Measurements from ENCODE around the gene UBAC1.

Gene UBAC1

DNA sequence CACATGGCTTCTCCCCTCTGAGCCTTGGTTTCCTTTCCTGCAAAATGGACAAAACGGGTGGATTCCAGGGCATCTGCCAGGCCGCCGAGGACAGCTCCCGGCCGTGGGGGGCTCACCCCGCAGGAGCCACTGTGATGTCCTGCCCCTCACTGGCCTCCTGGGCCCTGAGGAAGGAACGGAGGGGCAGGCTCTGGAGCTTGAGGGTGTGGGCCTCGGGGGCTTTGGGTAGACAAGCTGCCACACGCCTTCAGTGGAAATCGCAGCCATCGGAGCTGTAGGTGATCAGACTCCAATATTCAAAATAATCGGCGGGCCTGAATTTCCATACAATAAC is 32.2 kb upstream of the UBAC1 start:
- DNase-seq: no peak

DNA sequence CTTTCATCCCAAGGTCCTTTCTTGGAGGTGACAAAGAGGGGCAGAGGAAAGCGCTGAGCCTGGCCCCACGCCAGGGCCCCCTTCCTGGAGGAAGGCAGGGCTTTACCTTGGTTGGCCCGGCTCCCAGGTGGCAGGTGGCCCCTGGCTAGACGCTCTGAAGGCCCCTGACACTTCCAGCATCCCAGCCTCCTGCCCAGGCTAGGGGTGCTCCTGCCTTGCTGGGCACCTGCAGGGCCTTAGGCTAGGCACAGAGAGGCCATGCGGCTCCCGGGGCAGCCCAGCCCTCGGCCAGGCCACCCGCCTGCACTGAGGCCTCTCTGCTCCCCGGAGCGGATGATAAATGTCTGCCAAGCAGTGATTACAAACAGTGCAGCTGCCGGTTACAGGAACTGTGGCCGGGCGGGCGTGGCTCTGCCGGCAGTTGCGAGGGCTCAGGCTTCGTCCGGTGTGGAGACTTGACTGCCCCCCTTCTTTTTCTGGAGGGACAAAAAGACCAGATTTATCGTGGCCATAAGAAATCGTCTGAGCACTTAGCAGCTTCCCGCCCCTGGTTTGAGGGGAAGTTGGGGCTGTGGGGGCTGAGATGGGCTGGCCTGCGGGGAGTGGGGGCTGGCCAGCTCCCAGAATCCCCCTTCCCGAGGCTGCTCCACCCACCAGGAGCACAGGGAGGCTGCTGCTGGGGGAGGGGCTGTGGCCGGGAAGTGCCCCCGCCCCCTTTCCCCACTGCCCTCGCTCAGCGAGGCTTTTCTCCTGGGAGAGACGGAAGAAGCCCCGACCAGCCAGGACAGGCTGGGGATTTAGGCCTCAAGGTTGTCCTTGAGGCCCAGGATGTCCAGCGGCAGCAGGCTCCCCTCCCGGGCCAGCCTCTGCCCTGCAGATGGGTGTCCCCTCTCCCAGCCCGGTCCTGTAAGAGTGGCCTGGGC is 31.6 kb upstream of the UBAC1 start:
- peak; percentile 60 for DNase-seq

DNA sequence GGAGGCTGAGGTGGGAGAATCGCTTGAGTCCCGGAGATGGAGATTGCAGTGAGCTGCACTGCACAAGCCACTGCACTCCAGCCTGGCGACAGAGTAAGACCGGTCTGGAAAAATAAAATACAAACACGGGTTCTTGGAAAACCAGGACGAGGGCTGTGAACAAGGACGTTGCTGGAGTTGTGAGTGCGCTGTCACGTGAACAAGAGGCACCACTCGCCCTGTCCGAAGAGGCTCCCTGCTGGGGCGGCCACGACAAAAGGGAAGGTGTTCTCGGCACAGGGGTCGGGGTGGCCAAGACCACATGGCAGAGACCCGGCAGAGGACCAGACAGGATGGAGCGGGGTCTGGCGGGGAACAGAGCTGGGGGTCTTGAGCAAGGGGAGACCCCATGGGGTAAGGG is 30.6 kb upstream of the UBAC1 start:
- no peak for DNase-seq

DNA sequence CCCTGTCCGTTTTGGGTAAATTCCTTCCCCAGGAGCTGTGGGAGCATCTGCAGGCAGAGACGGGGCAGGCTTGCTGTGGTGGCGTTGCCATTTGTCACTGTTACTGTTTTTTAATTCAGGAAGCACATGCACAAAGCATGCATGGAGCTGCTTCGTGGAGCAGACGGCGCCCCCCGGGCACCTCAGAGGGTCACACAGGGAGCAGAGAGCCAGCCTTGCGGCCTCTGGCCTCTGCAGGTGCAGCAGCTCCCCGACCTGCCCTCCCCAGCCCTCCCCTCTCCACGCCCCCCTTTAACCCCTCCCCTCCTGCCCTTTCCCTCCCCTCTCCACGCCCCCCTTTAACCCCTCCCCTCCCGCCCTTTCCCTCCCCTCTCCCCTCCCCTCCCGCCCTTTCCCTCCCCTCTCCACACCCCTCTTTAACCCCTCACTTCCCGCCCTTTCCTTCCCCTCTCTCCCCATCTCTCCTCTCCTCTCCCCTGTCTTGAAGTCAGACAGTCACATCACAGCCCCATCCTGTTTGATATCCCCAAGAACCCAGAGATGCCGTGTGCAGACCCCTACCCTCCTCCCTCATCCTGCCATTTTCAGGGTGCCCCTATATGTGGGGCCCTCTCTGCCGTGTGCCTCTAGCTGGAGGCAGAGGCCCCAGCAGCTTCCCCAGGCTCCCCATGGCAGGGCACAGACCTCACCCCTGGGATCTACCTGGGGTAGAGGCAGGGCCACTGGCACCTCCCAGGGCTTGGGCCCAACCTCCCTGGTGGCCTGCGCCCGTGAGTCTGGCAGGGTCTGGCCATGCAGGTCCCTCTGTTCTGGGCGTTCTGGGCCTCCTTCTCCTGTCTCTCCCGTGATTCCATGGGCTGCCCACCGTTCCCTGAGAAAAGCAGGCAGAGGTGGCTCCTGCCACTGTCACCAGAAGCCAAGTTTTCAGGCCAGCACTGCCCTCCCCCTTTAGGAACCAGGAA is 29.6 kb upstream of the UBAC1 start:
- DNase-seq: peak; percentile 31

DNA sequence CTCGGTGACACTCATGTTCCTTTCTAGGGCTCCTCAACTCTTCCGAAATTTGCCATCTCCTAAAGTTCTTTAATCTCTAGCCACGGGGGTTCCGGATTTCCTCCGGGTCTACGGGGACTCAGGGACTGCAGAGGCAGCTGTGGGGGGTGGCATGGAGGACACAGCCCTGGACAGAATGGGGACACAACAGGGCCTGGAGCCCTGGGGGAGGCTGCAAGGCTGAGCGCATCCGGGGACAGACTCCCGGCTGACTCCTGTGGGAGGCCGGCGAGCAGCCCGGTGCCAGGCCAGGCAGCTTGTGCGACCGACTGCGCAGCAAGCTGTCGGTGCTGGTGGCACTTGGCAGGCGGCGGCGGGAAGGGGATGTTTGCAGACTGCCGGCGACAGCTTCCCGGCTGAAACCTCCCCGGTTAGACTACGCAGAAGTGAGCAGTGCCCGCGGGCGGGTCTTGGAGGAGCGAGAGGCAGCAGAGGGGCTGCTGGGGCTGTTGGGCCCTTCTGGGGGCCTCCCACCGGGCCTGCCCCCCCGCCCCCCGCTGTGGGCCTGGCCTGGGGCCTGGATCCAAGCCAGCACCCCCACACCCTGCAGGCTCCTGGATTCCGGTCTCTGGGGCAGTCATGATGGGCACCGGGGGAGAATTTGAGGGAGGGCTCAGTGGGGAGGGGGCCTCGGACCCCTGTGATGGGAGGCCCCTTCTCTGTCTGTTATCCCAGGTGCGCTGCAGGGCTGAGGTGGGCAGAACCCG is 28.7 kb upstream of the UBAC1 start:
- DNase-seq: peak; percentile 25

DNA sequence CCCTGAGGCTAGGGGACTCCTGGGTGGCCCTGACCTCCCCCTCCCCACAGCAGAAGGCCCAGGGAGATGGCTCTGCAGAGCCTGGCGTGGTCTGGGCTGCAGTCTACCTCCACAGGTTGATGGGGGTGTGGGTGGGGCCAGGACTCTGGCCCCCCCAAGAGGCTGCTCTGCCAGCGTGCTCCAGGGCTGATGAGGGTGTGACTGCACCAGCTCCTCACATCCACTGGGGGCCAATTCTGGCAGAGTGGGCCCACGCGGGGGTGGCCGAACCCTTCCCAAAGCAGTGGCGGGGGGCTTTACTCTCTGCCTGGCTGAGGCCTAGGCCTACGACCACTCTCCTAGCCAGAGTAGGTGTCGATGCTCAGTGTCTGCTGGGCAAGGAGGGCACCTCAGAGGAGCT is 28.0 kb upstream of the UBAC1 start:
- no peak for DNase-seq

DNA sequence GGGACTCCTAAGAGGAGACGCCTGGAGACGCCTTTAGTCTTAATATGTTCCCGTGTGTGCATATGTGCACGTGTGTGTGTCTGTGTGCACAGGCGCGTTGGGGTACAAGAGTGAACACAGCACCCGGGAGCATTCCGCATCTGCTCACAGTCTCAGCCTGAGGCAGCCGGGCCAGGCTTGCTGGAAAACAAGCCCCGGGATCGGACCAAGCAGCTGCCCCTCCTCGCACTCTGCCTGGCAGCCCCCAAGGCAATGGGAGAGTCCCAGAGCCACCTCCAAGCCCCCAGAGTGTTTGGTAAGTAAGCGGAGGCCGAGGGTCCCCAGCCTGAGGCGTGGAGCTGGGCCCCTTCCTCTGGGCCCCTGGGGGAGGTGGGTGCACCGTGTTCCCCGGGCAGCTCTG is 27.3 kb upstream of the UBAC1 start:
- DNase-seq: no peak

DNA sequence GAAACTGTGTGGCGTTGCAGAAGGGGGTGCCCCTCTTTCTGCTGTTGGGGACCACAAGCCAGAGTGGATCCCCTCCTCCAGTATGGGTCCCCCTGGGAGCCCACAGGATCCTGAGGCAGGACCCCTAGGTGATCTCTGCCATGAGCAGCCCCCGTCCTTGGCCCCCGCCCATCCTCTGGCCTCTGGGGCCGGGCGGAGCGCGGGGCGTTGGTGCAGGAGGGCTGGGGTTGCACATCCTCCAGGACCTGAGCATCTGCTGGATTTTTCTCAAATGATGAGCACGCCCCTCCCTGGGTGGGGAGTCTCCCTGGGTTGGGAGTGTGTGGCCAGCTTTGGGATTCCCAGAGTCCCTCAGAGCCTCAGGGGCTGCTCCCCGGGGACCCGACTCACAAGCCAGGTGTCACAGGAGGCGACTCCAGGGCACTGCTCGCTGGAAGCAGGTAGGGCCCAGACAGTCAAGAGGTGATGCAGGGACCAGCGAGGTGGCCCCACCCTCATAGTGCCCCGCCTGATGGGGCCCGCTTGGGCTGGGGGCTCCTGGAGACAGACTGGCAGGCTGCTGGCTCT is 26.7 kb upstream of the UBAC1 start:
- DNase-seq: no peak

DNA sequence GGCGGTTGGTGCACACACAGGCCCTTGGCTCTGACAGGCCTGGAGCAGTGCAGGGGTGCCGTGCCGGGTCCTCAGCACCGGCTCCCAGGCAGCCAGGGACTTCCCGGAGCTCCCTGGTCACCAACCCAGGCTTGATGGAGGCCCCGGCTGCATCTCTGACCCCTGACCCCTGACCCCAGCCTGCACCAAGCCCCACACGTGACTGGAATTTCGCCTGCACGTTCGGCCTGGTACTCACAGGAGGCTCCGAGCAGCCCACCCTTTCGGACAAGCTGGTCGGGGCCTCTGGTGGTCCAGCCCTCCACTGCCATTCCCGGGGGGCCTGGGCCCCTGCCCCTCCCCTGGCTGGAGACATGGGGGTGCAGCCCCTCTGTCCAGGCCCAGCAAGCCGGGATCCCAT is 25.4 kb upstream of the UBAC1 start:
- no peak for DNase-seq

DNA sequence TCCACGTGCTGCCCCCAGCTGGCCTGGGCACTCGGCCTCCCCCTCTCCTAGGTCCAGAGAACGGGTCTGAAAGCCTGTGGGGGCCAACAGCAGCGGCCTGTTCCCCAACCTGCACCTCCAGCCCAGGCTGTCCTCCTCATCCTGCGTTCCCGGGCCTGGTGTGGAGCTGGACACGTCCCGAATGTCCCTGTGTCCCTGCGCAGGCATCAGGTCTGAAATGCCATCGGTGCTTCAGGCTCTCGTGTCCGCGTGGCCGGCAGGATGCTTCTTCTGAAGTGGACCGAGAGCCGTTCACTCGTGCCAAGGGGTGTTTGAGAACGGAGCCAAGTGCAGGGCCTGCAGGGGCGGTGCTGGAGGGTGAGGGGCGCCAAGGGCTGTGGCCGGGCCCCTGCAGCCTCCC is 24.7 kb upstream of the UBAC1 start:
- DNase-seq: no peak

DNA sequence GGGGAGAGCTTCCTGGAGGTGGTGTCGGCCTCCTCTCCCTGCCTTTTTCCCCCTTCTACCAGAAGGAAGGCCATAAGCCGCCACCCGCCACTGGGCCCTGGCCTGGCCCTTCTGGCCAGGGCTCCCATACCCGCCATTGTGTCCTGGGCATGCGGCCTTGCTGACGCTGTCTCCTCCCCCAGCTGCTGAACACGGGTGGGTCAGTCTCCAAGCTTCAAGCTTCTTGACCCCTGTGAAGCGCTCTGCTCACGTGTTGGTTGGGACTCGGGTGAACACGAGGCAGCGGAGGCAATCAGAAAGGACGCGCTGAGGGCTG is 24.2 kb upstream of the UBAC1 start:
- DNase-seq: no peak

DNA sequence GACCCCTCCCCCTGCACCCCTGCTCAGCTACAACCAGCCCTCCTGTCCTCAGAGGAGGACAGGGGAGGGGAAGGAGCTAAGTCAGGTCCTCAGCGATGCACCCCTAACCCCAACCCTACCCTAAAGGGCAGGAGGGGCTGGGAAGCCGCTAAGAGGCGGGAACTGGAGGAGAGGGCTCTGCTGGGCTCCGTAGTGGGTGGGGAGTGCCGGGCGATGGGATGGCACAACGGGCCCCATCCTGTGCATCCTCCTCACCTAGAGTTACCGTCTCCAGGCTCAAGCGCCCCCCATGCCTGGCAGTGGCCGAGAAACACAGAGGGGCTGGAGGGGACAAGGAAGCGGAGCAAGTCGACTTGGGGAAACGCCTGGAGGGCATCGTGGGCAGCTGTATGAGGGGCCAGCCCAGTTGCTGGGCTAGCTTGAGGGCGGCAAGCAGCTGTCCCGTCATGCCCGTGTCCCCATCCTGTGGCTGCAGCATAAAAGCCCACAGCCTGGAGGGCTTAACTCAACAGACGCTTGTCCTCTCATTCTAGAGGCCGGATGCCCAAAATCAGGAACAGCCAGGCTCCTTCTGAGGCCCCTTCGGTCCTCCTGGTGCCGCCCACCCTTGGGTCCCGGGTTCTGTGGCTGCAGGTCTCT is 23.0 kb upstream of the UBAC1 start:
- DNase-seq: no peak

DNA sequence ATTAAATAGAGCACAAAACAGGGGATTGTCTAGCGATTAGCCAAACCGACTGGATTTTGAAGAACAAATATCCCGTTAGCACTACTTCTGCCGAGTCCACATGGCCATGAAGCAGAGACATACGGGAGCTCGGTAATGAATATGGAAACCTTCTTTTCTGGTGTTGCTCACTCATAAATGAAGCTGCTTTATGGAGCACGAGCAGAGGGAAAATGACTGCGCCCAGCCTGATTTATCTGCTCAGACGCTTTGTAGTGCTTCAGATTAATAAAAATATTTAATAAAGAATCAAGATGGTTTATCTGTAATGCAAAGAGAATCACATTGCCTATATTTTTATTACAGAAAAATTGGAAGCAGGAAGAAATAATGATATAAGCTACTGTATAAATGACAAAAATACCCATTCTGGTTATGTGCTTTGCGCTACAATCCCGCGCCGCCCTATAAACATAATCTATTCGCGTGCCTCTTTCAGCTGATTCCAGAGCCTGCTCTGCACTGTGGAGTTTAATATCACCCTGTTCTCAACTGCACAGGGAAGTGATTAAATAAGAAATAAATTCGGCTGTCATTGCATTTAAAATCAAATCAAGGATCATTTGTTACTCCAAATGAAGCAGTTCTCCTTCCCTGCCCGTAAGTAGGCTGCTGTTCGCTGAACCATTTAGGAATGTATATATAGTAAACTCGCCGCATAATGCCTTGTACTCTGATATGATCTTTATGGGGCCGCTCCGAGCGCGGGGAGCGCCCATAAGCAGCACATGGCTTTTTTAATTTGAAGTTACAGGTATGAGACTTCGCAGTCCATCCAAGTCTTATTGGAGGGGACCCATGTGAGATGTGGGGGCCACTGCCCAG is 22.3 kb upstream of the UBAC1 start:
- no peak for DNase-seq

DNA sequence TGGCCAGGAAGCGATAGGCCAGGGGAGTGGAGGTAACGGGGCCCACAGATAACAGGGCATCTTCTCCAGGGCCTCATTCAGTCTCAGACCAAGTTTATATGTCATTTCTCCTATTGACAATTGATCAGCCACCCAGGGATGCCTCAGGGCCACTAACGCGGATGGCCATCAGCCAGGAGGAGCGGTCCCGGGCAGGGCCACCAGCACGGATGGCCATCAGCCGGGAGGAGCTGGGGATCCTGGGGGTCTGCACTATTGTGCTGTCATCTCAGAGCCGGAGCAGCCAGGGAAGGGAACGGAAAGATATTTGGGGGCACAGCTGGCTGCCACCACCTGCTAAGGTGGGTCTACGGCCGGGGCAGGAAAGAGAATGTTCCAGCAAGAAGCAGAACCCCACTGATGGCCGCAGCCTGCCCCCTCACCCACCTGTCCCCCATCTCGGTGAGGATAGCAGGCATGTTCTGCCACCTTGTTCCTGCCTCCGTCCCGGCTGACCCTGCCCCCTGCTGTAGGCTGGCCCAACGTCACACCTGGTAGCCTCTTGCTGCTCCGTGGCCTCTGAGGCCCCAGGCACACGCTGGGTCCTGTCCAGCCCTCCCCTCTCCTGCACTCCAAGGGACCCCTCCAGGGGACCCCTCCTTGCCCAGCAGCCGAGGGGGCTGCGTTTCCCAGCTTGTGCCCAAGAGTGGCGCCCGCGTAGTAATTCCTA is 21.5 kb upstream of the UBAC1 start:
- no peak for DNase-seq

DNA sequence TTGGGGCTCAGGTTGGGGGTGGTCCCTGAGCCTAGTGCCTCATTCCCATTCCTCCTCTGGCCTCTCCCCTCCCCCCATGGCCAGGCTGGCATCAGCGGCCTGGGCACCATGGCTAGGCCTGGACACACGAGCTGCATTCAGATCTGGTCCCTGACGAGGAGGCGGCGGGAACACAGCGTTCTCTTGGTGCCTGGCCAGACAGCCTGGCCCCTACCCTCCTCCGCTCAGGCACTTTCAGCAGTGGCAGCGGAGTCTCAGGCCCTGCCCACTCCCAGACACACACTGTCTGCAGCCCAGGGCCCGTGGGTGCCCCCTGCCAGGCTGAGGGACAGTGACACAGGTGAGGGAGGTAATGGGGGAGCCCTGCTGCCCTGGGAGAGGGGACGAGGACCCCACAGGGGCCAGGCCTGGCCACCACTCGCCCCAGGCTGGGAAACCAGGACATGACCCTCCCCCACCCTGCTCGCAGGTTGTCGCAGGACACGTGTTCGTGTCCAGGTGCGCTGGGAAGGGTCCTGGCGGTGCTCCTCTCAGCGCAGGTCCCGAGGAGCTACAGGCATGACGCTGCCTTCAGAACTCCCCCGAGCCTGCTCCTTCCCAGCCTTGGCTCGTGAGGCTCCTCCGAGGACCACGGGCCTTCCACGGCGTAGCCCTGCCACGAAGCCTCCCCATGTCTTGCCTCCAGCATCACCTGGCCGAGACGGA is 19.9 kb upstream of the UBAC1 start:
- no peak for DNase-seq

DNA sequence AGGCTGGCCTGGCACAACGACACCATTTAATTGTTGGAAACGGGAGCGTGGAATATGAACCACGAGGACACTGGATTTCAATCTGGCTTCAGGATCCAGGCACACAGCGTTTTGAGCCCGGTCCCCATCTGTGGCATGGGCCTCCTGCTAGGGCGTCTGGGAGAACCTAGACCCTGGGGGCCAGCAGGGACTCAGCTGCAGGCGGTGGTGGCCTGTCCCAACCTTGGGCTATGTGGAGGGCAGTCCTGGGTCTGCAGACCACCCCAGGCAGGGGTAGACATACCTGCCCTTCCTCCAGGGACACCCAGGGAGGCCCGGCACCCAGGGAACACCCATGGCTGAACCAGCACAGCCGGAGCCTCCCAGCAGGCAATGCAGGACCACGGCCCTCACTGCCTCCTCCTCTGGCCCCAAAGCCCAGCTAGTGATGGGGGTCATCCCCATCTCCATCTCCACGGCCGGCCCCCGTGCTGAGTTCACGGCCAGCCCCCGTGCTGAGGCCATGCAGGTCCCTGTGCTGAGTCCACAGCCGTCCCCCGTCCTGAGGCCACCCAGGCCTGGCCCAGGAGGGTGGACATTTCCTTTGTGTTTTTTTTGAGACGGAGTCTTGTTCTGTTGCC is 18.5 kb upstream of the UBAC1 start:
- DNase-seq: no peak

DNA sequence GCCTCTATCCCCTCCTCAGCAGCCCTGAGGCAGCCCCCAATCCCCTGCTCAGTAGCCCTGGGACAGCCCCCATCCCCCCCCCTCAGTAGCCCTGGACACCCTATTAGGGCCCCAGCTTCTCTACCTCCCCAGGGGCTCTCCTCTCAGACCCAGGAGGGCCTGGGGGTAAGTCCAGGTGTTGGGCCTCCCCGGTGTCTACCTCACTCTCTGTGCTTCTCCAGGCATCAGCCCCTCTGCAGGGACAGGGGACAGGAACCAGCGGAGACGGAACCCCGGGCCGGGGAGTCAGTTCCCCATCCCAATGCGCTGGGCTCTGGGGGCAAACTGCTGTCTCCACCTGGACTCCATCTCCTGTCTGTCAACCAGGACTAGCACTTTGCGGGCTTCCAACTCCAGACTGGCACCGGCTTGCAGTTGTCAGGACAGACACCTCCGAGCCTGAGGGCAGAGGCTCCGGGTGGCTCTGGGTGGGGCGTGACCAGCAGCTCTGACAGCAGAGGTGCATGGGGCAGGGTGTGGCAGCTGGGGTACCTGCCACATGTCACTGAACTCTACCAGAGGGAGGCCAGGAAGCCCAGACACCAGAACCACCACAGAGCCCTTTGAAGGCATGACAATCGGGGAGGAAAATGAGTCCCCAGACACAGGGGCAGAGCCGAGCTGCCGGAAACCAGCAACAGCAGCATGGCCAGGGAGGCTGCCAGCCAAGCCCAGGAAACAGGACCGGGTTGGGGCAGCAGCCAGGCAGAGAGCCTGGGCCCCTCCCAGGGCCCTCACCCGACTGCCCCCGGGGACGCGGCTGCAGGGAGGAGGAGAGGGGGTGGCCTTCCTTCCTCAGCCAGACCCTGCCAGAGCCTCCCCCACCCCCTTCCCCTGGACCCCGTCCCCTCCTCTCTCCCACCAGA is 17.7 kb upstream of the UBAC1 start:
- DNase-seq: peak; percentile 61

DNA sequence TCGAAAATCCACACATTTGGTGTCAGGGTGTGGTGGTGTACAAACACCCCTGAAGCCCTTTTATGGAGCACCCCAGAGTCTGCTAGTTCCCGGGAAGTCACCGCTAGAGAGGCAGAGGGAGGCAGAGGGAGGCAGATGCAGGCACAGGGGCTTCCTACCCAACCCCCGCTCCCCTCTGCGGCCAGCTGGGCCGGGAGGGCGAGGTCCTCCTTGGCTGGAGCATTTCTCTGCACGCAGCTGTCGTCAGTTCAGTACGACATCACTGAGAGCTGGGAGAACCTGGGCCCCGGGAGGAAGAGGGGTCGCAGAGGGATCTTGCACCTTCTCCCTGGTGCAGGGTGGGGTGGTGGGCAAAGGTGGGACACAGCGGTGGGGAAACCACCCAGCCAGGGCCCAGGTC is 15.8 kb upstream of the UBAC1 start:
- DNase-seq: no peak

DNA sequence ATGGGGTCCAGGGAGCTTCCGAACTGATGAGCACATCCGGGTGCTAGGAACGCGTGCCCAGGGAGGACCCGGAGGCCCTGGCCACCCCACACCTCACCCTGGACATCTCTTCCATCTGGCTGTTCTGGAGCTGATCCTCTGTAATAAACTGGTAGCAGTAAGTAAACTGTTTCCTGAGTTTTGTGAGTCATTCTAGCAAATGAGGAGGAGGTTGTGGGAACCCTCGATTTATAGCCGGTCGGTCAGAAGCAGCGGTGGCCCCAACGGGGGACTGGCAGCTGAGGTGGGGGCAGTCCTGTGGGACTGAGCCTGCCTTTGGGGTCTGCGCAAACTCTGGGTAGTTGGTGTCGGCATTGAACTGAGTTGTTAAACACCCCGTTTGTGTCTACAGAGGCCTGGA is 15.4 kb upstream of the UBAC1 start:
- DNase-seq: no peak

Measured in CD4-positive, alpha-beta T cell treated with Interferon gamma for 1 hour (primary cell).